Activated T-cell treated with anti-CD3 and anti-CD28 coated beads for 4 hours (primary cell): Measurements from ENCODE around the gene SLC4A1AP.
"Not testable (repeated sequence)": the region's sequence is repeated elsewhere in the genome, so short reads cannot be mapped to it uniquely, and the experiment has no call there.

Source experiments
- DNase-seq: peaks from one replicate; pipeline ENCODE4 v3.0.0-alpha.2; 2020

SLC4A1AP gene

GRCh38 chr2:27652341-27652740 lies 11.3 kb upstream of the SLC4A1AP start:
- DNase-seq, result no peak

DNA sequence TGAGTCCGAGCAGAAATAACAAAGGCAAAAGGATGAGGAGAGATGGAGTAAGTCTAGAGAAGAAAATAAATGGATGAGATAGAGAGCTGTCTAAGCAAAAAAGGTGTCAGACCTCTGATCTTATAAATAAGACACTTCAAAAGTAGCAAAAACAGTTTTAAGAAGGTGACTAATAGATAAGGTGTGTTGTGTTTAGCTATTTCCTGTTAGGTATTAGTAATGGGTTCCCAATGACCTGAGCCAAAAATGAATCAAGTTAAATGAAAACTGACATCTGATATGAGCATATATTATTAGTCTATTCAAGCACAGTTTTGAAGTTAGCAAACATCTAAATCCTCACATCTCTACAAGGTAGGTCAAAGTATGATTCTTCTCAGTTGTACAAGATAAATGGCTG lies 10.9 kb upstream of the SLC4A1AP start:
- DNase-seq, result no peak

DNA sequence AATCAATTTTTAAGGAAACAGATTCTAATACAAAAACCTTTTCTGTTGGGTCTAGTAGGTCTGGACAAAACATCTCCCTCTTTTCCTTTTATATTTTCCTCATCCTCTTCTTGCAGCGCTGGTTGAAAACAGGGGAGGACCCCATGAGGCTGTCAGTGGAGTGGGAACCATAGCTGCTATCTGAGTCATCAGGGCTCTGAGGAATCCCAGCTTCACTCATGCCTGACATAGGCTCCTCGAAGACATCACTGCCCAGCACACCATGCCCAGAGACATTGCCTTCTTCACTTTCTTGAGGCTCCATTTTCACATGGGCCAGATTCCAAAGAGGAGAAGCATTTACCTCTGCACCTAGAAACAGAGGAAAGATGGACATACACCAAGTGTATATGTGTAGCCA lies 10.3 kb upstream of the SLC4A1AP start:
- DNase-seq, result no peak

- DNase-seq, result no peak
Observed at GRCh38 chr2:27655155-27655951, 8.3 kb upstream of the SLC4A1AP start.

- DNase-seq, result no peak
Observed at GRCh38 chr2:27661371-27661770, 2.3 kb upstream of the SLC4A1AP start.

DNA sequence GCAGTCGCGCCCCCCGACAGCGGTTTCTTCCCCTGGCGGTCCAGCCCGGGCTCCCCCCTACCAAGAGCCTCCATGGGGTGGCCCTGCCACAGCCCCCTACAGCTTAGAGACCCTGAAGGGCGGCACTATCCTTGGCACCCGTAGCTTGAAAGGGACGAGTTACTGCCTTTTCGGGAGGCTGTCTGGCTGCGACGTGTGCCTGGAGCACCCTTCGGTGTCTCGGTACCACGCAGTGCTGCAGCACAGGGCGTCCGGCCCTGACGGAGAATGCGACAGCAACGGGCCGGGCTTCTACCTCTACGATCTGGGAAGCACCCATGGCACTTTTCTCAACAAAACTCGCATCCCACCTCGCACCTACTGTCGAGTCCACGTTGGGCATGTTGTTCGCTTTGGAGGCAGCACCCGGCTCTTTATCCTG lies 475 bp downstream of the SLC4A1AP start:
- no peak for DNase-seq

DNA sequence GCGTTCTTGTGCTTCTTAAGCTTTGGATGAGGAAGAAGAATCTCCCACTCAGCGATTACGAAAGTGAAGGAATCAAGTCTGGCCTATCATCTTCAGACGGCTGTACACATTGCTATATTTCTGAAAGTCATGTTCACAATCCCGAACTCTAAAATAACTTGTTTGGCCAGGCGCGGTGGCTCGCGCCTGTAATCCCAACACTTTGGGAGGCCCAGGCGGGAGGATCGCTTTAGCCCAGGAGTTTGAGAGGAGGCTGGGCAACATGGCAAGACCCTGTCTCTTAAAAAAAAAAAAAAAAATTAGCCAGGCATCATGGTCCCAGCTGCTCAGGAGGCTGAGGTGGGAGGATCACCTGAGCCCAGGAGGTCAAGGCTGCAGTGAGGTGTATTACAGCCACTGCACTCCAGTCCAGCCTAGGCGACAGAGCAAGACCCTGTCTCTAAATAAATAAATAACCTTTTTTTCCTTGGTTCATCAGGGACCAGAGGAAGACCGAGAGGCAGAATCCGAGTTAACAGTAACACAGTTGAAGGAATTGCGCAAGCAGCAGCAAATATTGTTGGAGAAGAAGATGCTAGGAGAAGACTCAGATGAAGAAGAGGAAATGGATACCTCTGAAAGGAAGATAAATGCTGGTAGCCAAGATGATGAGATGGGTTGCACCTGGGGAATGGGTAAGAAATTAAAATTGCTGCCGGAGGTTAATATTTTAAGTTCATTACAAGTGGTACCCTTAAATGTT lies 1.1 kb downstream of the SLC4A1AP start:
- DNase-seq, result no peak

GRCh38 chr2:27667446-27667845 lies 3.8 kb downstream of the SLC4A1AP start:
- no peak for DNase-seq

- no peak for DNase-seq
Observed at GRCh38 chr2:27671235-27671634, 7.5 kb downstream of the SLC4A1AP start.

DNA sequence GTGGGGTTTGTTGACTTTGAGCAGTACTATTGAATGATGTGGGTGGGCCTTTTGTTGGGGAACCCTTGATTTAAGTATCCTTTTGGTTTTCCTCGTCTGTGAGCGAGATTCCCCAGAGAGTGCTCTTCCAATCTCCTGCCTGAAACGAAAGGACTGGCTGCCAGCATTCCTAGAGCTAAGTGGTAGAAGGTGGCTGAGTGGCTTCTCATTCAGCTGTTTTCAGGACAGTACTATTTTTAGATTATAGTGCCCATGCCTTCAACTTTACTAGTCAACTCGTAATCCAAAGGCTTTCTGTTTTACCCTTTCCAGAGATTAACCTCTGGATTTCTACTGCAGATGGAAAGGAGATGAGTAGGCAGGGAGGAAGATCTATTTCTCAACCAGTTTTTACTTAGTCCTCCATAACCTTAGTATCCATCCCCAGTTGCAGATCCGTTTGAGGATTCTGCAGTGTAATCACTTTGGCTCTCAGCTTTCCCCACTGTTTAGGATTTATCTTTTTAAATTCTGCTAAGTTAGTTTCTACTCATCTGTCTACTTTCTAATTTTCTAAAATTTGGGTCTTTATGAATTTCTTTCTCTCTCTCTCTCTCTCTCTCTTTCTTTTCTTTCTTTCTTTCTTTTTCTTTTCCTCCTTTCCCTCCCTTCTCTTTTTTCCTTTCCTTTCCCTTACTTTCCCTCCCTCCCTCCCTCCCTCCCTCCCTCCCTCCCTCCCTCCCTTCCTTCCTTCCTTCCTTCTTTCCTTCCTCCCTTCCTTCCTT lies 9.2 kb downstream of the SLC4A1AP start:
- no peak for DNase-seq

DNA sequence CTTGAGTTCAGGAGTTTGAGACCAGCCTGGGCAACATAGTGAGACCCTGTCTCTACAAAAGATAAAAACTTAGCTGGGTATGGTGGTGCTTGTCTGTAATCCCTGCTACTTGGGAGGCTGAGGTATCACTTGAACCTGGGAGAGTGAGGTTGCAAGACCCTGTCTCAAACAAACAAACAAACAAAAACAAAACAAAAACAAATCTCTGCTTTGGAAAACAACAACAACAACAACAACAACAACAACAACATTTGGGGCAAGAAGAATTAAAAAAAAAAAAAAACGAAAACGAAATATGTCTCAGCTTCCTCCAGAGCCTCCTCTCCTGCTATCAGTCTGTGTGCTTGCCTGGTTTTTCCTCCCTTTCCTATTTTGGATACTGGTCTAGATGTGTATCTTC lies 16.9 kb downstream of the SLC4A1AP start:
- no peak for DNase-seq

DNA sequence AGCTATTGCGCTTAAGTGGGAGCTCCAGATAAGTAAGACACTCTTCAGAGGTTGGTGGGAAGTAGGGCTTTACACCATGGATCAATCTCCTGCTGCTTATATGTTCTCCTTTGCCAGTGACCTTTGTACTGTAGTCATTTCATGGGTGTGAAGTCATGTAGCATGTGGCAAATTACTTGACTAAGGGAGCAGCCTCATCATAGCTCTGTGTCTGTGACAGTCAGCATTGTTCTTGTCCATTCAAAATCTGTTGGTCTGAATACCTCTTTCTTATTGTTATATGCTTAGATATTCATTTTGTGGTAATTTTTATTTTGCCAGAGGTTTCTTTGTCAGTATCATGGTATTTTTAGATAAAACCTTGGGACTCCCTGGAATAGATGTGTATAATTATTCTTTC lies 18.2 kb downstream of the SLC4A1AP start:
- no peak for DNase-seq

DNA sequence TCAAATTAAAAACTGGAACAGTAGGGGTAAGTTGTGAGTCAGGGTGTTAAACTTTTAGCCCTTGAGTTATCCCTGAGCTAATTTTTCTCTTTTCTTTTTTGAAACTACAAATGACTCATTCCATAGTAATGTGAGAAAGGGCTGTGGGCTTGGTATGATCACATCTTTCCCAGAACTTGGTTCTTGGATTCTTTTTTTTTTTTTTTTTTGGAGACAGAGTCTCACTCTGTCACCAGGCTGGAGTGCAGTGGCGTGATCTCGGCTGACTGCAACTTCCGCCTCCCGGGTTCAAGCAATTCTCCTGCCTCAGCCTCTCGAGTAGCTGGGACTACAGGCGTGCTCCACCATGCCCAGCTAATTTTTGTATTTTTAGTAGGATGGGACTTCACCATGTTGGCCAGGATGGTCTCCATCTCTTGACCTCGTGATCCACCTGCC lies 18.7 kb downstream of the SLC4A1AP start:
- not testable (repeated sequence) for DNase-seq

DNA sequence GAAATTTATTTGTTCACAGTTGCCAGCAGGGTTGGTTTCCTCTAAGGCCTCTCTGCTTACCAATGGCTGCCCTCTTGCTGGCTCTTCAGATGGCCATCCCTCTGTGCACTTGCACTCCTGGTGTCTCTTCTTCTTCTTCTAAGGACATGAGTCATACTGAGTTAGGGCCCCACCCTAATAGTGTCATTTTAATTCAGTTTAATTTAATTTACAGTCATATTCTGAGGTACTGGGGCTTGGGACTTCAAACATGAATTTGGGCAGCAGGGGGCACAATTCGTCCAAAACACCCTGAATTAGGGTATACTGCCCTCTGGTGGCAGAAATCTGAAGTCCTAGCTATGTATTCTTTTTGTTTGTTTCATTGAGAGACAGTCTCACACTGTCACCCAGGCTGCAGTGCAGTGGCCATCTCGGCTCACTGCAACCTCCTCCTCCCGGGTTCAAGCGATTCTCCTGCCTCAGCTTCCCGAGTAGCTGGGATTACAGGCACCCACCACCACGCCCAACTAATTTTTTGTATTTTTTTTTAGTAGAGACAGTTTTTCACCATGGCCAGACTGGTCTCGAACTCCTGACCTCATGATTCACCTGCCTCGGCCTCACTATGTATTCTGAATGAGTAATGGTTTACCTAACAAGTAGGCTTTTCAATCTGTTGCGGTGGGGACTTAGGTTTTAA lies 19.8 kb downstream of the SLC4A1AP start:
- DNase-seq, result peak; percentile 91

- not testable (repeated sequence) for DNase-seq
Observed at GRCh38 chr2:27685006-27685405, 21.3 kb downstream of the SLC4A1AP start.

DNA sequence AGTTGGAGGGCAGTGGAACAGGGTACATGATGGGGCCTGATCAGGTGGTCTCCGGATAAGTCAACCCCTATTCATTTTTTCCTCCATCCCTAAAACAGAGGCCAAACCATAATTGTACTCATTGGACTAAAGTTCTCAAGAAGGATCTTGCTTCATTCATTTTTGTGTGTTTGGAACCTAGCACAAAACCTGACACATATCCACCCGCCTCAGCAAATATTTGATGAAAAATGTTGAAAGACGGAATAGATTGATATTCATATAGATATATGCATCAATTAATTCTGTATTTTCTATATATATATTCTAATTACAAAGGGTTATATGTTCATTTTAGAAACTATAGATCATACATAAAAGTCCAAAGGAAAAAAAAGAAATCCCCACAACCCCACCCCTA lies 21.9 kb downstream of the SLC4A1AP start:
- DNase-seq, result no peak

DNA sequence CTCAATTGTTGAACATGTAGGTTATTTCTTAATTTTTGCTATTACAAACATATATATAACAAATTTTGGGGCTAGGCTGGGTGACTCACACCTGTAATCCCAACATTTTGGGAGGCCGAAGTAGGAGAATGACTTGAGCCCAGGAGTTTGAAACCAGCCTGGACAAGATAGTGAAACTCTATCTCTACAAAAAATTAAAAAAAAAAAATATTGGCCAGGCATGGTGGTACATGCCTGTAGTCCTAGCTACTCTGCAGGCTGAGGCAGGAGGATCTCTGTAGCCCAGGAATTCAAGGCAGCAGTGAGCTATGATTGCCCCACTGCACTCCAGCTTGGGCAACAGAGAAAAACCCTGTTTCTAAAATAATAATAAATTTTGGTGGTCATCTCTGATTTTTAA lies 23.5 kb downstream of the SLC4A1AP start:
- DNase-seq, result no peak

DNA sequence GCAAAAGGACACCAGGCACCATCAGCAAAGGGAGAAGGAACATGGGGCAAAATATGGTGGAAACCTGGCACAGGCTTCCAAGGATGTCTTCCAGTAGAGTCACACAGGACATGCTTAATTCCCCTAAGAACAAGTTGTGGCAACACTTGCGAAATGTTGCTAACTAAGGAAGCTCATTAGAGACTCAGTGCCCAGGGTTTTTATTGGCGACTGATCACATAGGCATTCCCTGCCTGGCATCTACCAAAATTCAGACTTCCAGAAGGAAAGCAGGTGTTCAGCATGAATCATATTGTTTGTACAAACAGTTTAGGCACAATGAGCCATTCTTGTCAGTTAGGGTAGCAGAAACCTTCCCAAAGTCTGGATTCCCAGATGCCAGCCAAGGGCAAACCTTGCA lies 25.7 kb downstream of the SLC4A1AP start:
- DNase-seq, result no peak

DNA sequence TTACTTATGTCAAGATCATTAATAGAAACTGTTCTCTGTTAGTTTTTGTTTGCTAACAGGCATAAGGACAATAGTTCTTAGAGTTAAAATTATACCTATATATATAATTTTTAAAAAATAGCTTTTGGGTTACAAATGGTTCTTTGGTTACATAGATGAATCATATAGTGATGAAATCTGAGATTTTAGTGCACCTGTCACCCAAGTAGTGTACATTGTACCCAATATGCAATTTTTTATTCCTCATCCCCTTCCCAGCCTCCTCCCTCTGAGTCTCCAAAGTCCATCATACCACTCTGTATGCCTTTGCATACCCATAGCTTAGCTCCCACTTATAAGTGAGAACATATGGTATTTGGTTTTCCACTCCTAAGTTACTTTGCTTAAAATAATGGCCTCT lies 26.4 kb downstream of the SLC4A1AP start:
- no peak for DNase-seq

- no peak for DNase-seq
Observed at GRCh38 chr2:27697660-27698059, 34.0 kb downstream of the SLC4A1AP start.

GRCh38 chr2:27701676-27702075 lies 38.0 kb downstream of the SLC4A1AP start:
- DNase-seq, result no peak

- no peak for DNase-seq
Observed at GRCh38 chr2:27702302-27702701, 38.6 kb downstream of the SLC4A1AP start.
